Activated CD8-positive, alpha-beta T cell treated with anti-CD3 and anti-CD28 coated beads for 36 hours (primary cell): Measurements from ENCODE around the gene ACE. TPM values are rescaled to one million over a fixed set of nuclear protein-coding genes. Genes with fewer than 3 reads are reported as not detected.

Experiments used
- ATAC-seq: fragments of 200-7000 bp; cut with Tn5 transposase; one replicate; pipeline ENCODE4 v1.10.0; 2021; ENCODE audit warnings: mild to moderate bottlenecking, moderate library complexity
- CTCF ChIA-PET: fragments of 350-600 bp; sonication (Branson Sonifier 250); formaldehyde crosslinking; loops from one replicate; lab custom pipeline; 2021; ENCODE audit warnings: antibody characterized with exemption; lab: Charles Lee
- POLR2A ChIA-PET: fragments of 350-600 bp; sonication (Branson Sonifier 250); formaldehyde crosslinking; loops from one replicate; lab custom pipeline; 2021; ENCODE audit warnings: antibody characterized with exemption; lab: Charles Lee
- DNase-seq: peaks from one replicate; pipeline ENCODE4 v3.0.0-alpha.2; 2020
- H3K27ac Mint-ChIP-seq: one replicate; pipeline ENCODE4 v1.8.0; 2021; ENCODE audit warnings: mild to moderate bottlenecking, mixed read lengths
- H3K27me3 Mint-ChIP-seq: one replicate; pipeline ENCODE4 v1.8.0; 2021; ENCODE audit warnings: mixed read lengths
- H3K36me3 Mint-ChIP-seq: one replicate; pipeline ENCODE4 v1.8.0; 2021; ENCODE audit warnings: low read depth, mixed read lengths
- H3K4me1 Mint-ChIP-seq: one replicate; pipeline ENCODE4 v1.8.0; 2021; ENCODE audit warnings: low read depth, mixed read lengths
- H3K4me3 Mint-ChIP-seq: one replicate; pipeline ENCODE4 v1.8.0; 2021; ENCODE audit warnings: mild to moderate bottlenecking, moderate library complexity, mixed read lengths
- H3K9me3 Mint-ChIP-seq: one replicate; pipeline ENCODE4 v1.8.0; 2021; ENCODE audit warnings: mixed read lengths
- CTCF ChIP-seq: fragments of 200-600 bp; IDR thresholded peaks from one replicate; pipeline ENCODE4 v1.8.0; 2022; ENCODE audit warnings: antibody characterized with exemption, mild to moderate bottlenecking
- intact Hi-C: fragments of 100-400 bp; cut with micrococcal nuclease; formaldehyde crosslinking; loops from one replicate; pipeline ENCODE4 v1.10.0; 2022
- total RNA-seq, 2 experiments: library from RNA; stranded (reverse); gene quantifications; one replicate each; pipeline ENCODE4 v1.2.3, GENCODE V29; 2021

ACE gene
- total RNA-seq, 2 experiments from 2014 or later, result 0.36 to 0.51 TPM

GRCh38 chr17:63431939-63432804 lies 44.7 kb upstream of the ACE start:
- Mint-ChIP-seq H3K4me1 (peaks cover 36% of the 10 kb centered on the region), H3K27me3 (no peaks in the 10 kb centered on the region), H3K9me3 (no peaks in the 10 kb centered on the region), H3K27ac (no peak overlapping the region), H3K36me3 (no peaks in the 10 kb centered on the region), H3K4me3 (no peak overlapping the region)
- ChIA-PET CTCF (interaction anchor here (0.8 to 12.6 kb wide), 5 partner anchors 12 to 187 kb away, joined by 3 to 231 read pairs (median 3); partner anchors contain the start of gene ACE), POLR2A (interaction anchor here (0.8 to 1.2 kb wide), 3 partner anchors 11 to 171 kb away, joined by 3 read pairs; no protein-coding TSS in a partner anchor)
- no peak for TF ChIP-seq CTCF
- intact Hi-C loops, result no loop called here
- DNase-seq (no peak), ATAC-seq (no peak)

GRCh38 chr17:63433746-63434591 lies 42.9 kb upstream of the ACE start:
- intact Hi-C loops, result no loop called here
- Mint-ChIP-seq H3K27me3 (no peaks in the 10 kb centered on the region), H3K9me3 (no peaks in the 10 kb centered on the region), H3K4me3 (peak overlapping the region; percentile 10), H3K4me1 (peaks cover 25% of the 10 kb centered on the region), H3K27ac (peak overlapping the region; percentile 63), H3K36me3 (no peaks in the 10 kb centered on the region)
- CTCF ChIA-PET, result interaction anchor here (0.8 to 12.6 kb wide), 12 partner anchors 8 to 192 kb away, joined by 3 to 231 read pairs (median 12); partner anchors contain the start of gene ACE
- POLR2A ChIA-PET, result interaction anchor here (0.8 to 2.3 kb wide), 4 partner anchors 10 to 15 kb away, joined by 3 to 11 read pairs (median 4); no protein-coding TSS in a partner anchor
- no peak for TF ChIP-seq CTCF
- peak; percentile 16 for ATAC-seq
- peak; percentile 48 for DNase-seq

- ATAC-seq (peak; percentile 71), DNase-seq (peak; percentile 58)
- Mint-ChIP-seq H3K27ac (peak overlapping the region; percentile 80), H3K9me3 (no peaks in the 10 kb centered on the region), H3K27me3 (no peaks in the 10 kb centered on the region), H3K4me1 (peaks cover 32% of the 10 kb centered on the region), H3K36me3 (no peaks in the 10 kb centered on the region), H3K4me3 (peak overlapping the region; percentile 35)
- intact Hi-C loops, result no loop called here
- TF ChIP-seq CTCF, result no peak
- ChIA-PET POLR2A (interaction anchor here (0.6 to 2.5 kb wide), 8 partner anchors 8 to 187 kb away, joined by 3 to 11 read pairs (median 4); partner anchors contain the start of genes DCAF7 and MAP3K3), CTCF (interaction anchor here (0.8 to 4.4 kb wide), 15 partner anchors 9 to 275 kb away, joined by 3 to 40 read pairs (median 4); no protein-coding TSS in a partner anchor)
Measured at GRCh38 chr17:63434951-63435571, 41.8 kb upstream of the ACE start.

GRCh38 chr17:63435681-63436522 lies 41.0 kb upstream of the ACE start:
- no peaks in the 10 kb centered on the region for H3K36me3 Mint-ChIP-seq
- H3K4me1 Mint-ChIP-seq, result peaks cover 39% of the 10 kb centered on the region
- CTCF ChIA-PET, result interaction anchor here (0.8 to 4.4 kb wide), 14 partner anchors 9 to 274 kb away, joined by 3 to 40 read pairs (median 4); no protein-coding TSS in a partner anchor
- intact Hi-C loops, result no loop called here
- H3K27ac Mint-ChIP-seq, result no peak overlapping the region
- TF ChIP-seq CTCF, result no peak
- POLR2A ChIA-PET, result interaction anchor here (0.6 to 2.5 kb wide), 8 partner anchors 7 to 186 kb away, joined by 3 to 11 read pairs (median 4); partner anchors contain the start of genes DCAF7 and MAP3K3
- DNase-seq (no peak), ATAC-seq (no peak)
- H3K9me3 Mint-ChIP-seq, result no peaks in the 10 kb centered on the region
- no peaks in the 10 kb centered on the region for H3K27me3 Mint-ChIP-seq
- H3K4me3 Mint-ChIP-seq, result no peak overlapping the region
